ENCODE results near the gene SFXN4. TPM values are rescaled to one million over a fixed set of nuclear protein-coding genes. Genes with fewer than 3 reads are reported as not detected.
"Not testable (repeated sequence)": the region's sequence is repeated elsewhere in the genome, so short reads cannot be mapped to it uniquely, and the experiment has no call there.

Gene SFXN4
- total RNA-seq, 2 experiments from 2014 or later, result 7.1 to 7.8 TPM

DNA sequence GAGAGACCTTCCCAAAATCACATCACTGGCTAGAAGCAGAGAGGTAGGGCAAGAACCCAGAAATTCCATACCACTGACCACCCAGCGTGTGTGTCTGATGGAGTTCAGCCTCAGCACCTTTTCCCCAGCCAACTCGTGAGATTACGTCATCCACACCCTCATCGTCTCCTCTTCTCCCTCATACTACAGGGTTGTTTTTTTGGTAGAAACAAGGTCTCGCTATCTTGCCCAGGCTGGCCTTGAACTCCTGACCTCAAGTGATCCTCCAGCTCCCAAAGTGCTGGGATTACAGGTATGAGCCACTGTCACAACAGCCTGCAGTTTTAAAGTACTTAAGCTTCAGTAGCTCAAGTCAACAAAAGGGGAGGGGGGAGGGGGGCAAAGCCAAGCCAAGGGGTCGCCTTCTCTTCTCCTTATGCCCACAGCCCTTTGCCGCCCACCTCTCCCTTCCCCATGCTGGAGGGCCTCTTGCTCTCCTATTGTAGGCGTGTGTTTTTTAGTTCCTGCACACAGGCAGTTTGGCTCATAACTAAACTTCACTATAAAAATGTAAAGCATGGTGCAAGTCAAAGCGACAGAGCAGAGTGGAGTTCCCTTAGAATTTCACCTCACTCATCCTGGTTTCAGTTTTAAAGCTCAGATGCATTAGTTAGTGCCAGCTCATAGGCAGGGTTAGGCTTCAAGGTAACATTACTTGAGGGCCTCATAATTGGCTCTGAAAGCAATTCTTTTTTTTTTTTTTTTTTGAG lies 18.3 kb upstream of the SFXN4 start:
- Mint-ChIP-seq H3K9me3 (no peaks in the 10 kb centered on the region), H3K4me1 (ENCODE audit: low read depth) (peaks cover 6% of the 10 kb centered on the region), H3K27ac (no peak overlapping the region), H3K4me3 (peak overlapping the region; percentile 16), H3K36me3 (ENCODE audit: low read depth) (no peaks in the 10 kb centered on the region), H3K27me3 (no peaks in the 10 kb centered on the region)
- ChIA-PET POLR2A (interaction anchor here (0.6 kb wide), 1 partner anchor 180 kb away, joined by 3 read pairs; no protein-coding TSS in a partner anchor), CTCF (no interaction called here)
- DNase-seq (no peak), ATAC-seq (ENCODE audit: poor library complexity) (no peak)
- Histone ChIP-seq H3K27ac (ENCODE audit: low read depth in 1 of 2, low read length in 2 of 2) (no peak overlapping the region), H3K27me3 (ENCODE audit: control insufficient read depth in 1 of 2, insufficient read depth in 2 of 2, low read length in 2 of 2) (no peaks in the 10 kb centered on the region), H3K9me3 (ENCODE audit: control insufficient read depth in 1 of 2, insufficient read depth in 1 of 2, low read length in 2 of 2) (no peaks in the 10 kb centered on the region), H3K36me3 (ENCODE audit: insufficient read depth, low read length) (no peaks in the 10 kb centered on the region), H3K4me3 (ENCODE audit: low read length) (no peak overlapping the region), H3K4me1 (ENCODE audit: insufficient read depth, low read length) (peaks cover 14% of the 10 kb centered on the region)
- intact Hi-C loops (cut with DNase I, micrococcal nuclease), result no loop called here
- TF ChIP-seq, protein P1, sequence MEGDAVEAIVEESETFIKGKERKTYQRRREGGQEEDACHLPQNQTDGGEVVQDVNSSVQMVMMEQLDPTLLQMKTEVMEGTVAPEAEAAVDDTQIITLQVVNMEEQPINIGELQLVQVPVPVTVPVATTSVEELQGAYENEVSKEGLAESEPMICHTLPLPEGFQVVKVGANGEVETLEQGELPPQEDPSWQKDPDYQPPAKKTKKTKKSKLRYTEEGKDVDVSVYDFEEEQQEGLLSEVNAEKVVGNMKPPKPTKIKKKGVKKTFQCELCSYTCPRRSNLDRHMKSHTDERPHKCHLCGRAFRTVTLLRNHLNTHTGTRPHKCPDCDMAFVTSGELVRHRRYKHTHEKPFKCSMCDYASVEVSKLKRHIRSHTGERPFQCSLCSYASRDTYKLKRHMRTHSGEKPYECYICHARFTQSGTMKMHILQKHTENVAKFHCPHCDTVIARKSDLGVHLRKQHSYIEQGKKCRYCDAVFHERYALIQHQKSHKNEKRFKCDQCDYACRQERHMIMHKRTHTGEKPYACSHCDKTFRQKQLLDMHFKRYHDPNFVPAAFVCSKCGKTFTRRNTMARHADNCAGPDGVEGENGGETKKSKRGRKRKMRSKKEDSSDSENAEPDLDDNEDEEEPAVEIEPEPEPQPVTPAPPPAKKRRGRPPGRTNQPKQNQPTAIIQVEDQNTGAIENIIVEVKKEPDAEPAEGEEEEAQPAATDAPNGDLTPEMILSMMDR (IDR thresholded peaks at IDR 0.05), result no peak

DNA sequence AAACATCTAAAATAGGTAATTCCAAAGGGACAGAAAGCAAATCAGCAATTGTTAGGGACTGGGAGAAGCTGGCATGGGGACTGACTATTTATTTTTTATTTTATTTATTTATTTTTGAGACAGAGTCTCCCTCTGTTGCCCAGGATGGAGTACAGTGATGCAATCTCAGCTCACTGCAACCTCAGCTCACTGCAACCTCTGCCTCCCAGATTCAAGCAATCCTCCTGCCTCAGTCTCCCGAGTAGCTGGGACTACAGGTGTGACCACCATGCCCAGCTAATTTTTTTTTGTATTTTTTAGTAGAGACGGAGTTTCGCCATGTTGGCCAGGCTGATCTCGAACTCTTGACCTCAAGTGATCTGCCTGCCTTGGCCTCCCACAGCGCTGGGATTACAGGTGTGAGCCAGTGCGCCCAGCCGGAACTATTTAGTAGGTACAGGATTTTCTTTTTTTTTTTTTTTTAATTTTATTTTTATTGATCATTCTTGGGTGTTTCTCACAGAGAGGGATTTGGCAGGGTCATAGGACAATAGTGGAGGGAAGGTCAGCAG lies 15.4 kb upstream of the SFXN4 start:
- intact Hi-C loops (cut with DNase I, micrococcal nuclease), result not testable (repeated sequence)

DNA sequence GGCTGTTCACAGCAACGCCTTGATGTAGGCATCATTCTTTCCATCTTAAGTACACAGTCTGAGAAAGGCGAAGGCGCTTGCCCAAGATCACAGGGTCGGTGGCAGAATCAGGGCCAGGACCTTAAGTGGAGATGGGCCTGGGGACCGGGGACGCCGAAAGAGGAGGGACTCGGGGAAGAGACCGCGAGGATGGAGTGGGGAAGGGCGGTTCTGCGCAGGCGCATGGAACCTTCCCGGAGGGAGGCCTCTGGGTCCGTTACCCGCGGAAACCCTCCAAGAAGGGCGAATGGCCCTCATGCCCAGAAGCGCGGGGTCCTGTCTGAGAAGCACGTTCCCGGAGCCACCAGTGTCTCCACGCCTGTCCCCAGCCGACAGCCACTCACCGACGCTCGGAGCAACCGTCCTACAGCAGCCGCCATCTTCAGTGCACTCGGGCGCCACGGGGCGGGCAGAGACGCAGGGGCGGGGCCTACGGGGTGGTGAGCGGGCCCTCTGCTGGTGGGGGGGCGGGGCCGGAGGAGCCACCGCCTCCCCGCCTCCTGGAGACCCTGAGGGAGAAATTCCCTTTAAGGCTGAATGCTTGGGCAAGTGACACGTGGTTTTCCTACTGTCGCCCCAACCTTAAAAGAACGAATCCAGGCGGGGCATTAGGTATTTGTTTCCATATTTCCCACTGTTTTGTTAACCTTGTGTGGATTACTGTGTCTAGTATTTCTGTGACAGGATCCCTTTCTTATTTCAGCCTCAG lies 13.0 kb upstream of the SFXN4 start, which contains the start of gene PRDX3:
Gene PRDX3 (minus strand): TSS at position 441 of the 748 bp plus-strand sequence. CDS start 22 bp downstream, at position 419.
- peak; percentile 85 to 96 (median 91) for DNase-seq
- ChIA-PET POLR2A (interaction anchor here (0.7 to 1.2 kb wide), 7 partner anchors 11 to 681 kb away, joined by 3 to 7 read pairs (median 4); partner anchors contain the start of genes EIF3A, INPP5F and SFXN4), CTCF (interaction anchor here (1.0 to 2.6 kb wide), 2 partner anchors 17 to 28 kb away, joined by 3 to 7 read pairs; partner anchors contain the start of gene GRK5)
- no peaks in the 10 kb centered on the region for H3K9me3 ChIP-seq (ENCODE audit: control insufficient read depth in 1 of 2, insufficient read depth in 1 of 2, low read length in 2 of 2)
- H3K4me3 ChIP-seq (ENCODE audit: low read length), result peak within 1 kb of the TSS; percentile 93
- H3K27ac ChIP-seq (ENCODE audit: low read depth in 1 of 2, low read length in 2 of 2), result peak within 1 kb of the TSS; percentile 71 to 80
- Mint-ChIP-seq H3K4me3 (peak within 1 kb of the TSS; percentile 98), H3K27me3 (no peaks in the 10 kb centered on the region), H3K4me1 (ENCODE audit: low read depth) (peaks cover 35% of the 10 kb centered on the region), H3K27ac (peak within 1 kb of the TSS; percentile 95), H3K9me3 (no peaks in the 10 kb centered on the region), H3K36me3 (ENCODE audit: low read depth) (peaks cover 41% of the 10 kb centered on the region)
- intact Hi-C loops (cut with DNase I, micrococcal nuclease), result loop anchor here (1.0 to 2.0 kb wide), 5 partner anchors 13 to 548 kb away; partner anchors contain the start of genes GRK5 (in 2 of the 2), EIF3A (in 1 of the 2), INPP5F (in 1 of the 2) and RGS10 (in 1 of the 2)
- H3K36me3 ChIP-seq (ENCODE audit: insufficient read depth, low read length), result peaks cover 28% of the 10 kb centered on the region
- H3K4me1 ChIP-seq (ENCODE audit: insufficient read depth, low read length), result peaks cover 32% of the 10 kb centered on the region
- ATAC-seq (ENCODE audit: poor library complexity), result peak; percentile 97
- no peaks in the 10 kb centered on the region for H3K27me3 ChIP-seq (ENCODE audit: control insufficient read depth in 1 of 2, insufficient read depth in 2 of 2, low read length in 2 of 2)
- TF ChIP-seq, protein P1 (IDR thresholded peaks at IDR 0.05), result peak; percentile 19

More for the DNA sequence above, 15.4 kb upstream of the SFXN4 start:
- H3K9me3 Mint-ChIP-seq; ATAC-seq (ENCODE audit: poor library complexity); H3K4me3 Mint-ChIP-seq; H3K27me3 ChIP-seq (ENCODE audit: control insufficient read depth in 1 of 2, insufficient read depth in 2 of 2, low read length in 2 of 2); DNase-seq; H3K27me3 Mint-ChIP-seq; H3K4me3 ChIP-seq (ENCODE audit: low read length); H3K27ac ChIP-seq (ENCODE audit: low read depth in 1 of 2, low read length in 2 of 2); H3K9me3 ChIP-seq (ENCODE audit: control insufficient read depth in 1 of 2, insufficient read depth in 1 of 2, low read length in 2 of 2); H3K27ac Mint-ChIP-seq: not testable (repeated sequence)
- Mint-ChIP-seq H3K4me1 (ENCODE audit: low read depth) (peaks cover 28% of the 10 kb centered on the region), H3K36me3 (ENCODE audit: low read depth) (peaks cover 22% of the 10 kb centered on the region)
- ChIA-PET CTCF (interaction anchor here (1.6 to 2.6 kb wide), 2 partner anchors 18 to 26 kb away, joined by 5 to 7 read pairs; partner anchors contain the start of gene GRK5), POLR2A (interaction anchor here (0.6 to 1.0 kb wide), 2 partner anchors 15 to 43 kb away, joined by 3 read pairs; partner anchors contain the start of gene SFXN4)
- Histone ChIP-seq H3K36me3 (ENCODE audit: insufficient read depth, low read length) (peaks cover 11% of the 10 kb centered on the region), H3K4me1 (ENCODE audit: insufficient read depth, low read length) (peaks cover 36% of the 10 kb centered on the region)

Data from CD4-positive, alpha-beta T cell (primary cell).